Measurements from ENCODE around the gene EPOP. TPM values are rescaled to one million over a fixed set of nuclear protein-coding genes. Genes with fewer than 3 reads are reported as not detected.

Gene EPOP
- total RNA-seq, 1 experiment from 2014 or later: 4.0 TPM

- ChIA-PET CTCF (no interaction called here), POLR2A (ENCODE audit: low non-redundant PET) (no interaction called here)
- DNase-seq (ENCODE audit: low spot score): no peak
- H3K4me1 ChIP-seq (ENCODE audit: insufficient read depth, low read length, poor library complexity, severe bottlenecking): no peaks in the 10 kb centered on the region
- intact Hi-C loops (cut with micrococcal nuclease; ENCODE audit: unreplicated experiment): no loop called here
- no TSS peak for BruUV-seq (replicated peaks)
- no peaks in the 10 kb centered on the region for H3K9me3 ChIP-seq (ENCODE audit: low read depth, low read length, poor library complexity, severe bottlenecking)
- H3K4me3 ChIP-seq (ENCODE audit: low read depth, low read length, poor library complexity, severe bottlenecking): no peak overlapping the region
- no peaks in the 10 kb centered on the region for H3K27me3 ChIP-seq (replicated peaks; ENCODE audit: insufficient read depth, low read depth, low read length, poor library complexity)
- no peak overlapping the region for H3K27ac ChIP-seq (ENCODE audit: low read depth, low read length, poor library complexity, severe bottlenecking)
- no peak for TF ChIP-seq EZH2 (IDR thresholded peaks at IDR 0.05; ENCODE audit: borderline replicate concordance, low read depth, low read length, poor library complexity, severe bottlenecking)
- TF ChIP-seq, protein P1, sequence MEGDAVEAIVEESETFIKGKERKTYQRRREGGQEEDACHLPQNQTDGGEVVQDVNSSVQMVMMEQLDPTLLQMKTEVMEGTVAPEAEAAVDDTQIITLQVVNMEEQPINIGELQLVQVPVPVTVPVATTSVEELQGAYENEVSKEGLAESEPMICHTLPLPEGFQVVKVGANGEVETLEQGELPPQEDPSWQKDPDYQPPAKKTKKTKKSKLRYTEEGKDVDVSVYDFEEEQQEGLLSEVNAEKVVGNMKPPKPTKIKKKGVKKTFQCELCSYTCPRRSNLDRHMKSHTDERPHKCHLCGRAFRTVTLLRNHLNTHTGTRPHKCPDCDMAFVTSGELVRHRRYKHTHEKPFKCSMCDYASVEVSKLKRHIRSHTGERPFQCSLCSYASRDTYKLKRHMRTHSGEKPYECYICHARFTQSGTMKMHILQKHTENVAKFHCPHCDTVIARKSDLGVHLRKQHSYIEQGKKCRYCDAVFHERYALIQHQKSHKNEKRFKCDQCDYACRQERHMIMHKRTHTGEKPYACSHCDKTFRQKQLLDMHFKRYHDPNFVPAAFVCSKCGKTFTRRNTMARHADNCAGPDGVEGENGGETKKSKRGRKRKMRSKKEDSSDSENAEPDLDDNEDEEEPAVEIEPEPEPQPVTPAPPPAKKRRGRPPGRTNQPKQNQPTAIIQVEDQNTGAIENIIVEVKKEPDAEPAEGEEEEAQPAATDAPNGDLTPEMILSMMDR (conservative IDR thresholded peaks at IDR 0.05; ENCODE audit: low read depth, low read length): no peak
- no peaks in the 10 kb centered on the region for H3K36me3 ChIP-seq (ENCODE audit: insufficient read depth, low read length, poor library complexity, severe bottlenecking)
These were observed 36.8 kb downstream of the EPOP start for GRCh38 chr17:38637951-38638350.

DNA sequence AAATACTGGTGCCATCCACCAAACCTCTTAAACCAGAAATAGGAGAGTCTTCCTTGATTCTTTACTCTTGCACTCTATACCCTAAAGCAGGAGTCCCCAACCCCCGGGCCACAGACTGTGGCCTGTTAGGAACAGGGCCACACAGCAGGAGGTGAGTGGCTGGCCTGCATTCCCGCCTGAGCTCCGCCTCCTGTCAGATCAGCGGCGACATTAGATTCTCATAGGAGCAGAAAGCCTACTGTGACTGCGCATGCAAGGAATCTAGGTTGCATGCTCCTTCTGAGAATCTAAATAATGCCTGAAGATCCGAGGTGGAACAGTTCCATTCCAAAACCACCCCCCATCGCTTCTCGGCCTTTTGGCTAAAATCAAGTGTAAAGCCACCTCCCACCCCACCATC lies 38.7 kb downstream of the EPOP start:
- no peaks in the 10 kb centered on the region for H3K4me1 ChIP-seq (ENCODE audit: insufficient read depth, low read length, poor library complexity, severe bottlenecking)
- POLR2A ChIA-PET (ENCODE audit: low non-redundant PET): no interaction called here
- H3K36me3 ChIP-seq (ENCODE audit: insufficient read depth, low read length, poor library complexity, severe bottlenecking): no peaks in the 10 kb centered on the region
- CTCF ChIA-PET: no interaction called here
- intact Hi-C loops (cut with micrococcal nuclease; ENCODE audit: unreplicated experiment): no loop called here
- H3K27ac ChIP-seq (ENCODE audit: low read depth, low read length, poor library complexity, severe bottlenecking): no peak overlapping the region
- H3K27me3 ChIP-seq (replicated peaks; ENCODE audit: insufficient read depth, low read depth, low read length, poor library complexity): no peaks in the 10 kb centered on the region
- no TSS peak for BruUV-seq (replicated peaks)
- DNase-seq (ENCODE audit: low spot score): no peak
- TF ChIP-seq EZH2 (IDR thresholded peaks at IDR 0.05; ENCODE audit: borderline replicate concordance, low read depth, low read length, poor library complexity, severe bottlenecking): no peak
- TF ChIP-seq, protein P1 (conservative IDR thresholded peaks at IDR 0.05; ENCODE audit: low read depth, low read length): no peak
- H3K4me3 ChIP-seq (ENCODE audit: low read depth, low read length, poor library complexity, severe bottlenecking): no peak overlapping the region
- no peaks in the 10 kb centered on the region for H3K9me3 ChIP-seq (ENCODE audit: low read depth, low read length, poor library complexity, severe bottlenecking)

- ChIA-PET POLR2A (ENCODE audit: low non-redundant PET) (no interaction called here), CTCF (no interaction called here)
- intact Hi-C loops (cut with micrococcal nuclease; ENCODE audit: unreplicated experiment): no loop called here
- no TSS peak for BruUV-seq (replicated peaks)
- TF ChIP-seq, protein P1 (conservative IDR thresholded peaks at IDR 0.05; ENCODE audit: low read depth, low read length): no peak
- no peak for TF ChIP-seq EZH2 (IDR thresholded peaks at IDR 0.05; ENCODE audit: borderline replicate concordance, low read depth, low read length, poor library complexity, severe bottlenecking)
- Histone ChIP-seq H3K27me3 (replicated peaks; ENCODE audit: insufficient read depth, low read depth, low read length, poor library complexity) (no peaks in the 10 kb centered on the region), H3K27ac (ENCODE audit: low read depth, low read length, poor library complexity, severe bottlenecking) (no peak overlapping the region), H3K4me3 (ENCODE audit: low read depth, low read length, poor library complexity, severe bottlenecking) (no peak overlapping the region), H3K9me3 (ENCODE audit: low read depth, low read length, poor library complexity, severe bottlenecking) (no peaks in the 10 kb centered on the region), H3K4me1 (ENCODE audit: insufficient read depth, low read length, poor library complexity, severe bottlenecking) (no peaks in the 10 kb centered on the region), H3K36me3 (ENCODE audit: insufficient read depth, low read length, poor library complexity, severe bottlenecking) (no peaks in the 10 kb centered on the region)
- DNase-seq (ENCODE audit: low spot score): no peak
These were observed 42.4 kb downstream of the EPOP start for GRCh38 chr17:38632334-38632733.

All from A673 (cell line).